HG03175 (cell line): Measurements from ENCODE around the gene MYH8.

Source experiments
- ATAC-seq: cut with Tn5 transposase; IDR thresholded peaks from one replicate; pipeline ENCODE4 v1.9.1; 2021; ENCODE audit warnings: mild to moderate bottlenecking, moderate library complexity; ENCODE audit not compliant: unreplicated experiment

The MYH8 gene

GRCh38 chr17:10421900-10422542, at the start of gene MYH8:
Gene MYH8, minus strand, starts transcription at chr17:10421950. Its CDS starts 1,723 bp downstream, at chr17:10420227.
- ATAC-seq: no peak

DNA sequence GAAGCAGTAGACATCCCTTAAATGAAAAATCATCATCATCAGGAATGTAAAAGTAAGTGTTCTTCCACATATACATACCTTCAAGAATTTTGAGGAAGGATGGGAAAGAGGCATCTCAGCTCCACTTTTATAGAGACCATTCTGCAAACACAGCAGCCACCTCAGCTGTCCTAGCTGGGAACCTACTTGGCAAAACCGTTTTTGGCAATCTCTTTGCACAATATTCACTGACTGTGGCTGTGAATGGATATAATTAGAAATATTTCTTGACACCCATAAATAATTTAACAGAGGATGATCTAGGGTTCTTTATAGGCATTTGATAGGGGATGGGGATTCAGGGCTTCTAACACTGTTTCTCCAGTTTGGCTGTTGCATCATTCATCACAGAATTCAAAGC, 47.7 kb upstream of the MYH8 start, which contains the start of gene MYH4:
TSS of gene MYH4 (minus strand) at position 101 of the 400 bp plus-strand sequence. CDS start 2,814 bp downstream, outside the sequence.
- ATAC-seq: no peak

GRCh38 chr17:10463402-10463801, 41.7 kb upstream of the MYH8 start:
- no peak for ATAC-seq

DNA sequence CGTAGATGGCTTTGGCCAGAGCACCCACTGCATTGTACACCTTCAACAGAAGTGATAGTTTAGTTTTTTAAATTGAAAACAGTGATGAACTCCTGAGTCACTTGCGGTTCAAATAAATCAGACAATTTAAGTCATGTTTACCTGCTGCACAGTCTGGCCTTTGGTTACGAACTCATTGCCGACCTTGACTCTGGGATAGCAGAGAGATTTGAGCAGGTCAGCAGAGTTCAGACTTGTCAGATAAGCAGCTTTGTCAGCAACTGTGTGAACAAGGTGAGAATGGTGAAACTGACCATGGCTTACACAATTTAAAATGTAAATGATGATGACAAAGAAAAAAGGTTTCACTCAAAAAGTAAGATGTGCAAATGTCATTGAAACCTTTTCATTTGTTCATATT, 38.3 kb upstream of the MYH8 start:
- no peak for ATAC-seq

DNA sequence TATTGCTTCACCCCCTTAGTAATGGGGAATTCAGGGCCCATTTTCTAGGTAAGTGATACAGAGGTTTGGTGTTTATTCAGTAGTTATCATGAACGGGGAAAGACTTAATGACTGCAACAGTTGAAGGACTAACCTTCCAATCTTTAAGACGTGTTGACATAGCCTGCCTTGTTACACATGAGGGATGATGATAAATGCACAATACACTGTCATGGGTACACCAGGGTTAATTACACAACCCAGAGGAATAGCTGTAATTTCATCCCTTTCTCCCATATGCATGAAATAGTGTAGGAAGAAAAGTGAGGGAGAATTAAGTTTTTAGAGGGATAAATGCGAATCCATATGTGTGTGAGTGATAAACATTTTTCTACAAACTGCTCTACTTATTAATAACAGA, 37.0 kb upstream of the MYH8 start:
- ATAC-seq: no peak

GRCh38 chr17:10457952-10458351, 36.2 kb upstream of the MYH8 start:
- ATAC-seq: no peak

DNA sequence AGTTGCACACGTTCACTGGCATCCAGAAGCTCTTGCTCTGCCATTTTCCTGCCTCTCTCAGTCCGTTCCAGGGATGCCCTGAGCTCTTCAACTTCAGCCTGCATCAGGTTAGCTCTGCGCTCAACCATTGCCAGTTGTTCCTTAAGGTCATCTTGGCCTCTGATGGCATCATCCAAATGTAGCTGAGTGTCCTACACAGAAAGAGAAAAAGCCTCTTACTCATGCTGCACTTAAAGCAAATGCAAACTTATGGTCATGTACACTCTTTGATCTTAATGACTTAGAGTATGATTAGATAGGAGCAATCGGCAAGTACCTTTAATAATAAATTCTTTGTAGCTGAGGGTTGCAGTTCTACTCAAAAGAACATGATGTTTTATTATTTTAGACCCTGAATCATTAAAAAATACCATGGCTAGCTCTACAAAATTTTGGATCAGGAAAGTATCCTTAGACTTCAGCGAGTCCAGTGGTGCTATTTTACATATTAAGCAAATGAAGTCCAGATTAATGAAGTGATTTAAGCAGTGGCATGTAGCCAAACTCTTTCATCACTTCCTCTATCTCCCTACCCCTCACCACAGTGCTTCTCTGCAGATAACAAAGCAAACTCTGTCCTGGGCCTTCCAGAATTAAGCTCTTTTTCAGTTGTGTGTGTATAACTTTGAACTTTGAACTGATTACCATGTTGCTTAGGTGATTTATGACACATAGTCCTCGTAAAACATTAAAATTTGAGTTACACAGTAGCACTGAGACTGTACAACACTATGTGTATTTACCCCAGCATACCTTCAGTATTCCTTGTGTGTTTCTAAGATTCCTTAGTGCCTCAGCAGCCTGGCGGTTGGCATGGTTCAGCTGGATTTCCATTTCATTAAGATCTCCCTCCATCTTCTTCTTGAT, 25.5 kb upstream of the MYH8 start:
- no peak for ATAC-seq

GRCh38 chr17:10439816-10440215, 18.1 kb upstream of the MYH8 start:
- ATAC-seq: no peak

DNA sequence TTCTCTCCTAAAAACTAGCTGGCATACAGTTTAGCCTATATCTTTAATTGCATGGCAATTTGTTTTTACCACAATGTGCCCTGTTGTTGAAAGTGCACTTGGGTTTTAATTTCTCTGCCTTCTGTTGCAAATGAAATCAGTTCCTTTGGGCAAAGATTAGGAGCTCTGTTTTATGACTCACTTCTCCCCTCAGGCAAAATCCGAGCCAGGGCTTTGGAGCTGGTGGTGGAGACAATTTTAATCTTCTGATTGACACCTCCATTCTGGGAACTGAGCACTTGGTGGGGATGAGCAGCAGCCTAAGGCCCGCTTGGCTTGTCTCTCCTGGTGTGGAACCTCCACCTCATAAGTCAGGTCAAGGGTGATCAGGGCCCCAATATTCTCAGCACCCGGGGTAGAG, 13.3 kb upstream of the MYH8 start:
- ATAC-seq: no peak

DNA sequence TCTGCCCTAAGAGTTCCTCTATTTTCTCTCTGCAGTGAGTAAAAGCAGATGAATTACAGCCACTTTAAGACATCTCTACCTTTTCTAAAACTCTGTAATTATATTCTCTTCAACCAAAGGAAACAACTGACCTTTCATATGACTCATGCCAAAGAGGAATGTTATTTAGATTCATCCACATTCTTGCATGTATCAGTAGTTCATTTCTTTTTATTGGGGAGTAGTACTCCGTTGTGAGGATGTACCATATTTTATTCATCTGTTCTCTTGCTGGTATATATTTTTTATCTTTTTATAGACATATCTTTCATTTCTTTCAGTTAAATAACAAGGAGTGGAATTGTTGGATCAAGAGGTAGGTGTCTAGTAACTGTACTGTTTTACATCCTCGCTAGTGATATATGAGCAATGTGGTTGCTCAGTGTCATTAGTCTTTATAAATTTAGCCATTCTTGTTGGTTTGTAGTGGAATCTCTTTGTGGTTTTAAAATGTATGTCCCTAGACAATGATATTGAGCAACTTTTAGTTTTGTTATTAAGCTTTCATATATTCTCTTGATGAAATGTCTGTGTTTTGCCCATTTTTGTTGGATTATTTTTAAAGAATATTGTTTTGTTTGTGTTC, 7.8 kb upstream of the MYH8 start:
- ATAC-seq: no peak

DNA sequence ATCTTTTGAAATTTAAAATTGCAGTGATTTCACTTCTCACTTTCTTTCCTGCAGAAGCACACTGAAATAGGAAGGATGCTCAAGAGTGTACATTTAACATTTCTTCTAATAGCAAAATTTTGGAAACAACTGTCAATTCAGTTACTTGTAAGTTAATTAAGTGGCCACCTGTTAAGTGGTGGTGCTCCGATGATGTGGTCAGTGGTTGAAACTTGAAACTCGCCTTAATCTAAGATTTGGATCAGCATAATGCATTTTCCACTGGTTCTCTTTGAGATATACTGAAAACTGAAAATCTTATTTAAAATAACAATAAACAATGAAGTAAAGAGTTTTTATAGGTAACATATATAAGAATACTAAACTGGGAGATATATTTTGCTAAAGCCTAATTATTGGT, 7.0 kb upstream of the MYH8 start:
- ATAC-seq: no peak

- no peak for ATAC-seq
Observed at GRCh38 chr17:10421211-10421610, 539 bp downstream of the MYH8 start.

- ATAC-seq: no peak
Observed at GRCh38 chr17:10420811-10421210, 939 bp downstream of the MYH8 start.

DNA sequence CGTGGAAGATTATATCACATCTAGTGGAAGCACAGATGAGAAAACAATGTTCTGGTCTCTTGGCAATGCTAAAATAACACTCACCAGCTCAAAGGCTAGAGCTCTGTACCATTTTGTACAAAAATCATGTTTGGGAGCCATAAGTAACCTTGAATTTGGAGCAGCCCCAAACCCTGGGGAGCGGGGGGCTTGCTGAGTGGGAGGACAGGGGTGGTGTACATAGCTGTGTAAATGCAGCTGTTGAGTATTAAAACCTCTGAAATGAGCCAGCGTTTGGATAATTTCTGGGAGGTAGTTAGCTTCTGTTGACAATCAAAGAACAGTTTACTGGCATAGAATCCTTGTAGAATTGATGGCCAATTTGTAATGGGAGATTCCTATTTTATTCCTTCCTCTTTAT, 4.3 kb downstream of the MYH8 start:
- ATAC-seq: no peak

DNA sequence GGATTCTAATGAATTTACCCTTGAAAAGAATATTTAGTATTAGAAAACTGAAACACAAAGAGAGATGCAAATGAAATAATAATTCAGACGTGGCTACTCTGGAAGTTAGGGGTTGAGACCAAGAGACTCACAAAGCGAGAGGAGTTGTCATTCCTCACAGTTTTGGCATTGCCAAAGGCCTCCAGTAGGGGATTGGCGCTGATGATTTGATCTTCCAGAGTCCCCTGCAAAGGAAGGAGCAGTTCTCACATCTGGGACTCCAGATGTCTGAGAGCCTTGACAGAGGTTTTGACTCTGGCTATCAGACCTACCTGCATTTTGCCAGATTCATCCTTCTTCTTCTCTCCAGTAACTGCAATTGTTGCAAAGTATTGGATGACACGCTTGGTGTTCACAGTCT, 6.6 kb downstream of the MYH8 start:
- ATAC-seq: no peak

- no peak for ATAC-seq
Observed at GRCh38 chr17:10403589-10403988, 18.2 kb downstream of the MYH8 start.

DNA sequence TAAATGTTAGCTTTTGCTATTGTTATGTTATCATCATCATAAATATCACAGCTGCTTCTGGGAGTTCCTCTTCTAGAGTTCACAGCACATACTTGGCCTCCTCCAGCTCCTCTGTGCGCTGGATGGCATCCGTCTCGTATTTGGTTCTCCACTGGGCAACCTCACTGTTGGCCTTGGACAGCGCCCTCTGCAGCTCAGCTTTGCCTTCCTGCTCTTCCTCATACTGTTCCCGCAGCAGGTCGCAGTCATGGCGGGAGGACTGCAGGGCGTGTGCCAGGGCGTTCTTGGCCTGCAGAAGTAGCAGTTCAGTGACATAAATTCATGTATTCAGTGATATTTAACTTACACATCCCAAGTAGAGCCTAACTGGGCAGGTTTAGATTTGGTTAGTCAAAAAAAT, 23.4 kb downstream of the MYH8 start:
- no peak for ATAC-seq

DNA sequence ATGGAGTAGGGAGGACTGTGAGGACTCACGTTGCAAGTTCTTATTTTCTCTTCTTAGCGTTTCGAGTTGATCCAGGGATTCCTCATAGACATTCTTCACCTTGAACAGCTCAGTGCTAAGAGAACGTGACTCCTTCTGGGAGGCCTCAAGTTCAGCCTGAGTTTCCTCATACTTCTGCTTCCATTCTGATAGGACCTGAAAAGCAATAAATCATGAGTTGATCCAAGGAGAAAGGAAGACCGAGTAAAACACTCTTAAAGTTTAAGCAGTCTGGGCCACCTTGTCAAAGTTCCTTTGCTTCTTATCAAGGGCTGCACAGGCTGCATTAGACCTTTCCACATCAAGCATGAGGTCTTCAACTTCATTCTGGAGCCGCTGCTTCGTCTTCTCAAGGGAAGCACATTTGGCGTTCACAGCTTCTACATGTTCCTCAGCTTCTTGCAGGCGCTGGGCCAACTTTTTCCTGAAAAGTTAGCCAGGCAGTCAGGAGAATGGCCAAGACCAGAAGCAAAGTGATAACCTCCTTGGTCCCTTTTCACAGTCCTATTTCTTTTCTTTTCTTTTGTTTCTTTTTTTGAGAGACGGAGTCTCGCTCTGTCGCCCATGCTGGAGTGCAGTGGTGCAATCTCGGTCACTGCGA, 25.1 kb downstream of the MYH8 start:
- ATAC-seq: no peak

DNA sequence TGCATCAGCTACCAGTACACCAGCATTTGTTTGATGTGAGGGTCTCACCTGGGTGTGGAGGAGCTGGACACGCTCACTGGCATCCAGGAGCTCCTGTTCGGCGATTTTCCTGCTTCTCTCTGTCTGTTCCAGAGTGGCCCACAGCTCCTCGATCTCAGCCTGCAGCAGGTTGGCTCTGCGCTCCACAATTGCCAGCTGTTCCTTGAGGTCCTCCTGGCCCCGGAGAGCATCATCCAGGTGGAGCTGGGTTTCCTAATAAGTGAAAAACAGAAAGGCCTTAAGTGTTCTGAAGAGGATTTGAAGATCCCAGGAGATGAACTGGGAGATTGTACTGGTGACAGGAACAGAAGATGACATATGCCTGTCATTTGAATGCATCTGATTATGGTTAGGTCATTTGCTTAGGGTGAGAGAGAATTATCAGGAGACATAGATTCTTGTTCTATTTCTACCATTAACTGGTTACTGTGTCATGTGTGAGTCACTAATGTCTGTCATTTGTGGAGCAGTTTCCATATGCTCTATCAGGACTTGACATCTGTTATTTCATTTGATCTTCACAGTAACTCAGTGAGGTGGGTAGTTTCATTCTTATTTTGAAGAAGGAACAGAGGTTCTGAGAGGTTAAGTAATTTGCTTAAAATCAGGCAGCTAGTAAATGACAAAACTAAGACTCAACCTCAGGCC, 27.4 kb downstream of the MYH8 start:
- ATAC-seq: no peak

DNA sequence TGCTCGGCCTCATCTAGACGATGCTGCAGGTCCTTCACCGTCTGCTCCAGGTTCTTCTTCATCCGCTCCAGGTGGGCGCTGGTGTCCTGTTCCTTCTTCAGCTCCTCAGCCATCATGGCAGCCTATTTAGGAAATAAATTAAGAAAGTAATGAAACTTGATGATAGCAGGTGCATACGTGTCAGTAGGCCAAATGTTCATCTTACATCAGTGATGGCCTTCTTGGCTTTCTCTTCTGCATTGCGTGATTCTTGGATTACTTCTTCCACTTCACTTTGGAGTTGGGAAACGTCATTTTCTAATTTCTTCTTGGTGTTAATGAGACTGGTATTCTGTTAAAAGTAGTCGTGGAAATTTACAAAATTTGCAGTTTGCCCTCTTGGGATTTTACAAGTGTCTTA, 28.9 kb downstream of the MYH8 start:
- no peak for ATAC-seq

DNA sequence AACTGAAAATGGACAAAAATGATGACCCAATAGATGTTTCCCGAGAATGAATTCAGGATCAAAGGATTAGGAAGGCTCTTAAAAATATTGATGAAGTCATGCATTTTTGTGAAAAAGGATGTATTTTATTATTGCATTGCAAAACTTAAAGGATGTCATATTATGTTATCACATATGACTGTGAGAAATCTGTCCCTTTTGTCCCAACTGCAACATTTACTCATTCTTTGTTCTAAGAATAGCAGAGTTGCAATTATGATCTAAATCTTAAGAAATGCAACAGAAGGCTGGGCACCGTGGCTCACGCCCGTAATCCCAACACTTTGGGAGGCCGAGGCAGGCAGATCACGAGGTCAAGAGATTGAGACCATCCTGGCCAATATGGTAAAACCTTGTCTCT, 35.9 kb downstream of the MYH8 start:
- ATAC-seq: no peak
